GM19043 (cell line): Measurements from ENCODE around the gene POLDIP2.

Source experiments
- ATAC-seq: cut with Tn5 transposase; IDR thresholded peaks from one replicate; pipeline ENCODE4 v1.9.1; 2021; ENCODE audit warnings: low read depth; ENCODE audit not compliant: unreplicated experiment

The POLDIP2 gene

DNA sequence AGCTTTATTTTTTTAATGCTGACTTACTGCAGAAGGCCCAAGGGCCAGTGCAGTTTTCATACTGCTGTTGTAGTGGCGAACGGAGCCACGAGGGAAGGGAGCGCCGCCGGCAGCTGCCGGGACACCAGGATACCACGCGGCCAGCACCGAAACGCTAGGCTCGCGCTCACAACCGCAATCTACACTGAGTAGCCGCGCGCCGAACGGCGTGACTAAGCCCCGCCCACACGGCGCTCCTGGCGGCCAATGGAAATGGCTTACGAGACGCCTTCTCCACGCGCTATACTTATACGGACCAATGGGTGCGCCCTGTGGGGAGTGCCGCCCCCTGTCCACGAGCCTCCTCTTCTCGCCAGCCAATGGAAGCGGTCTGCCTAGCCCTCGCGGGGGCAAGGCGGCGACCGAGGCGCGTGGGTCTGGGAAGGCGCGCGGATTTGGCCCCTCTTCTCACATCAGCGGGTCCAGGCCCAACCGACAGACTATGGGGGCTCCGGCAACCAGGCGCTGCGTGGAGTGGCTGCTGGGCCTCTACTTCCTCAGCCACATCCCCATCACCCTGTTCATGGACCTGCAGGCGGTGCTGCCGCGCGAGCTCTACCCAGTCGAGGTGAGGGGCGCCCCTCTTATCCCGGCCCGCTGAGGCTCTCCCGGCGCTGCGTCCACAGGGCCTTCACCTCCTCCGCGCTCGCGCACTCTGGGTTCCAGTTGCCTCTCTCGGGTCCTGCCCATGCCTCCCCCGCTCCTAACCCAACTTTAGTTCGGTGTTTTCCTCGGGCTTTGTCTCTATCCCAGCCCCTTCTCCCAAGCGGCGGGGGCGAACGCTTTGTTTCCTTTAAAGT, 38.3 kb downstream of the POLDIP2 start, which contains the start of gene TMEM97:
Gene TMEM97, plus strand, starts transcription at position 442 of the 839 bp plus-strand sequence. Its CDS starts 40 bp downstream, at position 482.
- ATAC-seq = peak; percentile 94

DNA sequence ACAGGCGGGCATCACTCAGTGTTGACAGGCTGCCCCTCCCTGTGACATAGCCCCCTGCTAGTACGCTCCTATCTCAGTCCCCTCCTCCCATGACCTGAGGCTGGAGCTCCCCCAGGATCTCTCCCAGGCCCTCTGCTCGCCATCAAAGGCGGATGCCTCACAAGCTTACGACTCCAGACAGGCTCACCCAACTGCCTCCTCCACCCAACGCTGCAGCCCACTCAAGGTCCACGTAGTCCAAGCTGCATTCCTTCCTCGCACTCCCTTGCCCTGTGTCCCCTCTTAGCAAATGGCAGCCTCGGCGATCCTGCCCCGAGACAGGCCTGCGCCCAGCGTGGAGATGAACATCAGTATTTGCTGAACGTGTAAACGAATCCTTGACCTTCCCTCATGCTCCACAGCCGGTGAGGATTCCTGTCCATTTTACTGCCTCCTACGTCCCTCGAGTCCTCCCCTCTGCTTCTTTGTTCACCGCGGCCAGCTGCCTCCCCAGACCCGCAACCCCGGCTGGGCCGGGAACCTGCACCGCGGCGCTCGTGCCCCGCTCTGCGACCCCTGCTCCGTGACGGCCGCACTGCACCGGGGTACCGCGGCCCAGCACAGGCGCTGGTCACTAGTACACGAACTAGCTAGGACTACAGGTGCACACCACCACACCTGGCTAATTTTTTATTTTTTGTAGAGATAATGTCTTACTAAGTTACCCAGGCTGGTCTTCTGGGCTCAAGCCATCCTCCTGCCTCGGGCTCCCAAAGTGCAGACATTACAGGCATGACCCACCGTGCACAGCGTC, 39.2 kb downstream of the POLDIP2 start:
- peak; percentile 16 for ATAC-seq

DNA sequence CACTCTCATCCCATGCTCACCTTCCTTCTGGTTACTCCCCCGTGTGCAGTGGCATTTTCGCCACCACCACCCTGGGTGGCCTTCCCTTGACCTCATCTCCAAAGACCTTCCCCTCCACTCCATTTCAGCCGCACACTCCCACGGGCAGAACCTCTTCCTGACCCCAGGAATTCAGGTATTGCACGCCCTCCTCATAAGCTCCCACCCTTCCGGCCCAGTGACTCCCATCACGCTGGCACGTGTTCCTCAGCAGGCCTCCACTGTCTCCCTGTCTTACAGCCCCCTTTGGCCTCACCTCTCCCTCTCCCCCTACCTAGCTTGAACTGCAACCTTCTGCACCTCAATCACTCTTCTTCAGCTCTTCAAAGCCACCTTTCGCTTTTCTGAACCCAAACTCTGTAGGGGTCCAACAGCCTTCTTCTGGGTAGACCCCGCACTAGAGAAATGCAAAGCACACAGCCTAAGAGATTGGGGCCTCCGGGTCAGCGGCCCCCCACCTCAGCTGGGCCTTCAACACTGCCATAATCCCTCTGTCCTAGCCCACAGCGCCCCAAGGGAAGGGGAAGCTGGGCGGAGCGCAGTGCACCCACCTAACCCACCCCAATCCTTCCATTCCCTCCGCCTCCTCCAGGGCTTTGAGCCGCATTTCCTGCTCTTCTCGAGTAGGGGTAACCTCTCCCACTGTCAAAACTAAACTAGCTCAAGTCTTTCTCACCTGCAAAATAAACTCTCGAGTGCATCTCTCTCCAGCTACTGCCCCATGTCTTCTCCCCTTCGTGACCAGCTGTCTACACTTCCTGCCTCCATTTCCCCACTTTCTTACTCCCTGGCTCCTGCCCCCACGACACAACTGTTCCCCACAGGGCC, 40.0 kb downstream of the POLDIP2 start:
- ATAC-seq = no peak

DNA sequence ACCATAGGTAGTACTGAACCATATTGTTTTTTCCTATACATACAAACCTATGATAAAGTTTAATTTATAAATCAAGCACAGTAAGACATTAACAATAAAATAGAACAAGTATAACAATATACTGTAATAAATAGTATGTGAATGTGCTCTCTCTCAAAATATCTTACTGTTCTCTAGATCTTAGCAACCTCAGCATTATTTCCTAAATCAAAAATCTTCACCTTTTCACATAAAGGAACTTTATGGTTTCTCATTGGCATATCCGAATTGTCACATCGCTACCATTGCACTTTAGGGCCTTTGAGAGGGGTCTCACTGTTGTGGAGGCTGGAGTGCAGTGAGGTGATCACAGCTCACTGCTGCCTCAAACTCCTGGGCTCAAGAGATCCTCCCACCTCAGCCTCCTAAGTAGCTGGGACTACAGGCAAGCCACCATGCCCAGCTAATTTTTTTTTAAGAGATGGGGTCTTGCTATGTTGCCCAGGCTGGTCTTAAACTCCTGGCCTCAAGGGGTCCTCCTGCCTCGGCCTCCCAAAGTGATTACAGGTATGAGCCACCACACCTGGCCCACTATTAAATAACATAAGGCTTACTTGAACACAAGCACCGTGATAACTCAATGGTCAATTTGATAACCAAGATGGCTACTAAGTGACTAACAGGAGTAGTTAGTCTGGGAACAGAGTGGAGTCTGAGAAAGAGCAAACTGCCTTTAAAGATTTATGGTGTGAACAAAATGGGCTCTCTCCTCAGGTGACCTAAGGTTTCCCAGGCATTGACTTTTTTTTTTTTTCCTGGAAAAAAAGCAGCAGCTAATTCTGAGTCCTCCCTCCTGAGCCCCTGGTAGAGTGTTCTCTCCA, 41.3 kb downstream of the POLDIP2 start:
- no peak for ATAC-seq

DNA sequence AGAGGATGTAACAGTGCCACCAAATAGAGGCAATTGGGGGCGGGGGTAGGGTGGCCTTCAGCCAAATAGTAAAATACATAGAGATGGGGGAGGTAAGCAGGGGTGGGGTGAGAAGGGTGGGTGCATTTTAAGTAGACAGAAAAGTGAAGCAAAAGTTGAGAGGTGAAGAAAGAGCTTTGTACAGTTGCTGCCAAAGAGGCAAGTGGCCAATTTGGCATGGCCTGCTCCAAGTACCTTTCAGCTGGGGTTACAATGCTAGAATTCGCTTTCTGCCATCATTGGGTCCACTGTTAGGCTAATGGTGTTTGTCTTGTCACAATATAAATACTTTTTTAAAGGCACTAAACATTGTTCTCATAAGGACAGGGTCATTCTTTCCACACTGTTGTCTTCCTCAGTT, 43.5 kb downstream of the POLDIP2 start:
- ATAC-seq = no peak

DNA sequence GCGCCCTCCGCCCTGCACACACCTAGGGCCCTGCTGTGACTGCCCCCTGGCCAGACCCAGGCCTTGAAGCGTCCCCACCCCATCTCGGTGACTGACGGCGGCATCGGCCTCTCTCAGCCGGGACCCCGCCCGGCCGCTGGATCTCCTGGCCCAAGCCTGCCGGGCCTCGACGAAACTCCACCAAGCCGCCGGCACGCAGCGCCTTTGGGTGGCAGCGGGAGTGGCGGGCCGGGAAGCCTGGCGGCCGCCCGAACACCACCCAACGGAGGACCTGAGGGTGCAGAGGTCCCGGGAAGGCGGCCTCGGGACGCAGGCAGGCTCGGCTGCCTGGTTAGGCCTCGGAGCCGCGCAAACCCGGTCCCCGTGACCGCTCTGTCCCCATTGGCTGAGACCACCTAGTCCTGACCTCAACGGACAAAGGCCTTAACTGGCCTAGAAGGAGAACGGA, 50.3 kb downstream of the POLDIP2 start:
- no peak for ATAC-seq

DNA sequence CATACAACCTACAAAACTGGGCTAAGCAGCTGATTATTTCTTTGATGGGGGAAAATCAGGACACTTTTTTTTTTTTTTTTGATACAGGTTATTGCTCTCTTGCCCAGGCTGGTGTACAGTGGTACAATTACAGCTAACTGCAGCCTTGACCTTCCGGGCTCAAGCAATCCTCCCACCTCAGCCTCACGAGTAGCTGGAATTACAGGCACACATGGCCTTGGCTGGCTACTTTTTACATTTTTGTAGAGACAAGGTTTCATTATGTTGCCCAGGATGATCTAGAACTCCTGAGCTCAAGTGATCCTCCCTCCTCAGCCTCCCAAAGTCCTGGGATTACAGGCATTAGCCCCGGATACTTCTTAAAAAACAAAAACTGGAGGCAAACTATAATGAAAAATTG, 58.9 kb downstream of the POLDIP2 start:
- no peak for ATAC-seq
